ENCODE measurements around the gene CRHR1. TPM values are rescaled to one million over a fixed set of nuclear protein-coding genes. Genes with fewer than 3 reads are reported as not detected.

The CRHR1 gene
- not detected in 2 replicates for total RNA-seq

GRCh38 chr17:45784293-45784740, at the start of gene CRHR1:
TSS of gene CRHR1 (plus strand) at chr17:45784320. CDS start at chr17:45784545, 225 bp downstream.

GRCh38 chr17:45844695-45845375, 60.7 kb downstream of the CRHR1 start, which contains the start of gene SPPL2C:
TSS of gene SPPL2C (plus strand) at chr17:45844881. CDS start at chr17:45844907, 26 bp downstream.

Other genes starting within 250 kb of the CRHR1 start
- not detected in 2 replicates for gene SPPL2C, start 60.6 kb downstream of the CRHR1 start, total RNA-seq
- gene MAPT, start 110.2 kb downstream of the CRHR1 start, total RNA-seq = 0.07 and 0.27 TPM in 2 replicates
- gene STH, start 214.9 kb downstream of the CRHR1 start, total RNA-seq = not detected in 2 replicates

Measured in thoracic aorta endothelial cell (primary cell).